Body of pancreas (tissue), 4 donors: Measurements from ENCODE around the gene IGSF21. TPM values are rescaled to one million over a fixed set of nuclear protein-coding genes. Genes with fewer than 3 reads are reported as not detected.

Experiments
- ATAC-seq: fragments of 150-250 bp; one replicate; pipeline ENCODE4 v1.9.1; 2016
- DNase-seq, 4 donors: peaks; one replicate each; pipeline ENCODE4 v3.0.0-alpha.2; 2019
- H3K27ac ChIP-seq, 4 donors: fragments of 200-600 bp; sonication (generic); 1 replicate in 3 of 4; 2 replicates in 1 of 4; pipeline versions ENCODE4 v1.5.1 to v1.6.1; 2016 to 2019; ENCODE audit warnings: mild to moderate bottlenecking in 1 of 4, mixed read lengths in 1 of 4, moderate library complexity in 1 of 4
- H3K27me3 ChIP-seq, 2 donors: fragments of 200-600 bp; sonication (generic); one replicate each; pipeline ENCODE4 v1.6.0; 2016; ENCODE audit warnings: mild to moderate bottlenecking in 1 of 2
- H3K36me3 ChIP-seq, 2 donors: fragments of 200-600 bp; sonication (generic); replicated peaks in 1 of 2; 2 replicates each; pipeline ENCODE4 v1.5.1; 2016; ENCODE audit warnings: low read depth in 2 of 2; ENCODE audit not compliant: insufficient read depth in 1 of 2
- H3K4me1 ChIP-seq: fragments of 200-600 bp; sonication (generic); one replicate; pipeline ENCODE4 v1.6.0; 2016
- H3K4me3 ChIP-seq, 2 donors: fragments of 200-600 bp; sonication (generic); 1 replicate in 1 of 2; 2 replicates in 1 of 2; pipeline ENCODE4 v1.5.1; 2016 to 2019
- H3K9me3 ChIP-seq, 3 donors: fragments of 200-600 bp; sonication (generic); 1 replicate in 2 of 3; 2 replicates in 1 of 3; pipeline ENCODE4 v1.5.1; 2016
- POLR2A ChIP-seq, 3 donors: fragments of 450-650 bp; IDR thresholded peaks; one replicate each; pipeline ENCODE4 v1.6.1; 2016; ENCODE audit warnings: antibody characterized with exemption in 3 of 3, mild to moderate bottlenecking in 2 of 3
- WGBS, 2 donors: methylation state at CpG; one replicate each; pipeline ENCODE4 v1.1.5; 2017; 5-methylcytosine and 5-hydroxymethylcytosine counted together
- intact Hi-C: fragments of 100-400 bp; cut with DNase I; formaldehyde crosslinking; loops from one replicate; pipeline ENCODE4 v1.15.1; 2023
- total RNA-seq, 2 donors: library from RNA; depleted of rRNA; stranded (reverse); fragments of >200 nt; gene quantifications; one replicate each; pipeline ENCODE4 v1.1.0, GENCODE V29; 2016
- TF ChIP-seq, protein P1 (sequence below), 7 experiments: fragments of 450-650 bp in 4 of 7; fragments of 200-600 bp in 3 of 7; sonication (generic) in 3 of 7; IDR thresholded peaks; one replicate each; pipeline ENCODE4 v1.5.1; 2016 to 2019; ENCODE audit warnings: antibody characterized with exemption in 7 of 7

IGSF21 gene
- total RNA-seq, 2 donors from 2014 or later = 0.33 to 2.1 TPM

DNA sequence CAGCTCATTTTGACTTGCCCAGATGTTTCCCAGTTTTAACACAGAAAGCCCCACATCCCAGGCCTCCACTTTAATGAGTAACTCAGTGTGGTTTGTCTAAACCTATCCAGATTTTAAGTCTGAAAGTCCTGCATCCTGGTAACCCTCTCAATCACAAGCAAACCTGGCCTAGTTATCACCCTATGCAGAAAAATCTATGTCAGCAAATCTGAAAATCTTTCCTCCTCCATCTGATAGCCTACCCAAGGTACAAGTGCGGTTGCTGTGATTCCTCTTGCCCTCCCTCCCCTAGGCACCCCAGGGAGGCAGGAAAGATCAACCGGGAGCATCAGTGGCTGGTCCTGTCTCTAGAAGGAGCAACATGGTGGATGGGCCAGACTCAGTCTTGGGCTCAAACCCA is 163.7 kb downstream of the IGSF21 start:
- intact Hi-C loops = no loop called here
- ATAC-seq = no peak
- WGBS, 2 donors = 78% methylated on average over 2 of the region's 2 CpGs; no CpG with 5 or more reads in 1 of the 2 donors
- DNase-seq = no peak
- Histone ChIP-seq H3K4me1 (no peaks in the 10 kb centered on the region), H3K27me3 (no peaks in the 10 kb centered on the region), H3K9me3 (no peaks in the 10 kb centered on the region), H3K27ac (no peak overlapping the region), H3K4me3 (no peak overlapping the region), H3K36me3 (no peaks in the 10 kb centered on the region)
- TF ChIP-seq, protein P1, sequence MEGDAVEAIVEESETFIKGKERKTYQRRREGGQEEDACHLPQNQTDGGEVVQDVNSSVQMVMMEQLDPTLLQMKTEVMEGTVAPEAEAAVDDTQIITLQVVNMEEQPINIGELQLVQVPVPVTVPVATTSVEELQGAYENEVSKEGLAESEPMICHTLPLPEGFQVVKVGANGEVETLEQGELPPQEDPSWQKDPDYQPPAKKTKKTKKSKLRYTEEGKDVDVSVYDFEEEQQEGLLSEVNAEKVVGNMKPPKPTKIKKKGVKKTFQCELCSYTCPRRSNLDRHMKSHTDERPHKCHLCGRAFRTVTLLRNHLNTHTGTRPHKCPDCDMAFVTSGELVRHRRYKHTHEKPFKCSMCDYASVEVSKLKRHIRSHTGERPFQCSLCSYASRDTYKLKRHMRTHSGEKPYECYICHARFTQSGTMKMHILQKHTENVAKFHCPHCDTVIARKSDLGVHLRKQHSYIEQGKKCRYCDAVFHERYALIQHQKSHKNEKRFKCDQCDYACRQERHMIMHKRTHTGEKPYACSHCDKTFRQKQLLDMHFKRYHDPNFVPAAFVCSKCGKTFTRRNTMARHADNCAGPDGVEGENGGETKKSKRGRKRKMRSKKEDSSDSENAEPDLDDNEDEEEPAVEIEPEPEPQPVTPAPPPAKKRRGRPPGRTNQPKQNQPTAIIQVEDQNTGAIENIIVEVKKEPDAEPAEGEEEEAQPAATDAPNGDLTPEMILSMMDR (IDR thresholded peaks at IDR 0.05) = no peak
- TF ChIP-seq POLR2A (IDR thresholded peaks at IDR 0.05) = no peak

DNA sequence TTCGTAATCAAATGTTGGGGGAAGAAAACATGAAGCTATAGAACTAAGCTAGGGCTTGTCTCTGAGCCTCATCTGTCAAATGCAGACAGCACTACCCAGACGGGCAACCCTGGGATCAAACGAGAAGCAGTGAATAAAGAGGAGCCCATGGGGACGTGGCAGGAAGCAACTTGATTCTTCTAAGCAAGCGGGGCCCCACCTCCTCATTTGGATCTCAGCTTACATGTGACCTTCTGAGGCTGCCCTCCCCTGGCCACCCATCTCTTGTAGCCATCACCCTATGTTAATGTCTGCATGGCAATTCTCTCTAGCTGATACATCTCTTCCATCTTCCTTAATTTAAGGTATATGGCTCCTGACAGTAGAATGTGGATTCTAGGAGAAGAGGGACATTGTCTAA is 171.3 kb downstream of the IGSF21 start:
- ATAC-seq (no peak), DNase-seq (no peak)
- WGBS, 2 donors = 38 to 44% methylated on average over 5 of the region's 5 CpGs
- H3K36me3 ChIP-seq = no peaks in the 10 kb centered on the region
- TF ChIP-seq, protein P1 (IDR thresholded peaks at IDR 0.05) = no peak
- no peak for TF ChIP-seq POLR2A (IDR thresholded peaks at IDR 0.05)
- no peaks in the 10 kb centered on the region for H3K4me1 ChIP-seq
- H3K27ac ChIP-seq = no peak overlapping the region
- H3K9me3 ChIP-seq = no peaks in the 10 kb centered on the region
- intact Hi-C loops = no loop called here
- H3K4me3 ChIP-seq = no peak overlapping the region
- no peaks in the 10 kb centered on the region for H3K27me3 ChIP-seq

DNA sequence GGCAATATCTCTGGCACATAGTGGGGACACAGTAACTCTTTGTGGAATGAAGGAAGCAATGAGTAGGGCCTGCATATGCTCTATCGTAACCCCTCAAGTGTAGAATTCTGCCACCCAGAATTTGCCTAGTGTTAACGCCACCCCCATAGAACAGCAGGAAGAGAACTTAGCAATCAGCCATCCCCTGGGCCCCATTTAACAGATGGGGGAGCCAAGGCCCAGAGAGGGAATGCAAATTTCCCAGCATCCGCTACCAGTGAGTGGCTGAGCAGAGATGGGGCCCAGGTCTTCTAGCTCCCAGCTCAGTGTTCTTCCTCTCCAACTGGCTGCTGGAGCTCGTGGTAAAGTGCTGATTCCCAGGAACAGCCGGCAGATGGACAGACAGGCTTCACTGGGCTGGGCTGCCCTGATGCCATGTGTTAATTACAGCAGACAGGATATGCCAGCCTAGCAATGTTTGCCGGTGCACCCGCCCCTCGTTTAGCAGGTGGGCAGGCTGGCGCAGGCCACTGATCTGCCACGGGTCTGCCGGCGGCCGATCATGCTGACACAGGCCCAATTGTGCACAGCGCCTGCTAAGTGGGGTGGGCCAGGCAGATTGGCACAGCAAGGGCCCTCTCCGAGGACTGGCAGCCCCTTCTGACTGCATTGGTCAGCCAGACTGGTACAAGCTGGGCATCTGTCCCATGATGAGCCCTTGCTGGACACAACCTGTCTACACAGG is 171.9 kb downstream of the IGSF21 start:
- DNase-seq (no peak), ATAC-seq (no peak)
- Histone ChIP-seq H3K27me3 (no peaks in the 10 kb centered on the region), H3K36me3 (no peaks in the 10 kb centered on the region), H3K9me3 (no peaks in the 10 kb centered on the region), H3K27ac (no peak overlapping the region), H3K4me3 (no peak overlapping the region), H3K4me1 (no peaks in the 10 kb centered on the region)
- WGBS, 2 donors = 79 to 87% methylated on average over 4 to 12 of the region's 15 CpGs
- intact Hi-C loops = no loop called here
- no peak for TF ChIP-seq POLR2A (IDR thresholded peaks at IDR 0.05)
- TF ChIP-seq, protein P1 (IDR thresholded peaks at IDR 0.05) = no peak

DNA sequence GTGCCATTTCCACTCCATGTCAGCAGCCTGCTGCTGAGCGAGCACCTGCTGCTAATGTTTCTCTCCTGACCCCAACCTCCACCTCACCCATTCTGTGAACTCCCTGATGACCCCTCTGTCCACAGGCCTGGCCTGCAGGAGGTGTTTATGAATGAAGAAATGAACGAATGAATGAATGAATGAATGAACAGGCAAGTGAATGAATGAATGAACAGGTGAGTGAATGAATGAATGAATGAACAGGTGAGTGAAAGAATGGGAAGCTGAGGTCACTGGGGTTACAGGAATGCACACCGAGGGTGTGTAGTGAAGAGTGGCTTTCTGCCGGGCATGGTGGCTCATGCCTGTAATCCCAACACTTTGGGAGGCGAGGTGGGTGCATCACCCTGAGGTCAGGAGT is 173.4 kb downstream of the IGSF21 start:
- 63 to 68% methylated on average over 5 of the region's 5 CpGs for WGBS, 2 donors
- Histone ChIP-seq H3K27me3 (no peaks in the 10 kb centered on the region), H3K27ac (no peak overlapping the region), H3K4me3 (no peak overlapping the region), H3K36me3 (no peaks in the 10 kb centered on the region), H3K9me3 (no peaks in the 10 kb centered on the region), H3K4me1 (no peaks in the 10 kb centered on the region)
- TF ChIP-seq, protein P1 (IDR thresholded peaks at IDR 0.05) = no peak
- no peak for TF ChIP-seq POLR2A (IDR thresholded peaks at IDR 0.05)
- DNase-seq (no peak), ATAC-seq (no peak)
- intact Hi-C loops = no loop called here
